NCI-H1930 (cell line): Measurements from ENCODE around the gene LINS1.

ENCODE experiments used
- DNase-seq, 2 experiments: peaks; one replicate each; lab custom pipeline; 2025; lab: John Stamatoyannopoulos, UW

Gene LINS1

GRCh38 chr15:100602064-100602822 lies at the start of gene LINS1, which contains the start of gene ASB7:
Gene LINS1 (minus strand): TSS chr15:100602184. CDS start chr15:100580842, 21,342 bp downstream.
Gene ASB7 (plus strand): TSS chr15:100602589. CDS start chr15:100612217, 9,628 bp downstream.
- DNase-seq, result peak; percentile 96 to 97

GRCh38 chr15:100651253-100651652 lies 49.3 kb upstream of the LINS1 start:
- DNase-seq, result no peak

GRCh38 chr15:100650685-100651084 lies 48.7 kb upstream of the LINS1 start:
- no peak for DNase-seq

- DNase-seq, result no peak
These were observed 47.0 kb upstream of the LINS1 start for GRCh38 chr15:100648951-100649350.

GRCh38 chr15:100645671-100646070 lies 43.7 kb upstream of the LINS1 start:
- DNase-seq, result no peak

GRCh38 chr15:100642950-100643338 lies 41.0 kb upstream of the LINS1 start:
- DNase-seq, result no peak

- DNase-seq, result no peak
These were observed 40.4 kb upstream of the LINS1 start for GRCh38 chr15:100642213-100642949.

- DNase-seq, result no peak
These were observed 36.3 kb upstream of the LINS1 start for GRCh38 chr15:100638177-100638730.

- DNase-seq, result no peak
These were observed 33.6 kb upstream of the LINS1 start for GRCh38 chr15:100635406-100636071.

- no peak for DNase-seq
These were observed 31.7 kb upstream of the LINS1 start for GRCh38 chr15:100633763-100634075.

GRCh38 chr15:100631831-100632230 lies 29.8 kb upstream of the LINS1 start:
- DNase-seq, result no peak

GRCh38 chr15:100628746-100629145 lies 26.8 kb upstream of the LINS1 start:
- no peak for DNase-seq

- DNase-seq, result peak; percentile 2 to 27
These were observed 25.9 kb upstream of the LINS1 start for GRCh38 chr15:100627789-100628395.

GRCh38 chr15:100623301-100623700 lies 21.3 kb upstream of the LINS1 start:
- no peak for DNase-seq

- DNase-seq, result no peak
These were observed 14.7 kb upstream of the LINS1 start for GRCh38 chr15:100616700-100617099.

- DNase-seq, result no peak
These were observed 13.8 kb upstream of the LINS1 start for GRCh38 chr15:100615801-100616200.

- no peak for DNase-seq
These were observed 12.9 kb upstream of the LINS1 start for GRCh38 chr15:100614918-100615317.

GRCh38 chr15:100614336-100614735 lies 12.4 kb upstream of the LINS1 start:
- no peak for DNase-seq

GRCh38 chr15:100613208-100613607 lies 11.2 kb upstream of the LINS1 start:
- DNase-seq, result no peak

GRCh38 chr15:100612539-100612938 lies 10.6 kb upstream of the LINS1 start:
- DNase-seq, result no peak

- DNase-seq, result no peak
These were observed 924 bp upstream of the LINS1 start for GRCh38 chr15:100602823-100603393.

- DNase-seq, result no peak
These were observed 344 bp downstream of the LINS1 start for GRCh38 chr15:100601617-100602063.
